NCI-H1092 (cell line): ENCODE data around the gene MYO1F.
"Not testable (repeated sequence)": the region's sequence is repeated elsewhere in the genome, so short reads cannot be mapped to it uniquely, and the experiment has no call there.

Experiments used
- DNase-seq: peaks from one replicate; lab custom pipeline; 2025; lab: John Stamatoyannopoulos, UW

Gene MYO1F

DNA sequence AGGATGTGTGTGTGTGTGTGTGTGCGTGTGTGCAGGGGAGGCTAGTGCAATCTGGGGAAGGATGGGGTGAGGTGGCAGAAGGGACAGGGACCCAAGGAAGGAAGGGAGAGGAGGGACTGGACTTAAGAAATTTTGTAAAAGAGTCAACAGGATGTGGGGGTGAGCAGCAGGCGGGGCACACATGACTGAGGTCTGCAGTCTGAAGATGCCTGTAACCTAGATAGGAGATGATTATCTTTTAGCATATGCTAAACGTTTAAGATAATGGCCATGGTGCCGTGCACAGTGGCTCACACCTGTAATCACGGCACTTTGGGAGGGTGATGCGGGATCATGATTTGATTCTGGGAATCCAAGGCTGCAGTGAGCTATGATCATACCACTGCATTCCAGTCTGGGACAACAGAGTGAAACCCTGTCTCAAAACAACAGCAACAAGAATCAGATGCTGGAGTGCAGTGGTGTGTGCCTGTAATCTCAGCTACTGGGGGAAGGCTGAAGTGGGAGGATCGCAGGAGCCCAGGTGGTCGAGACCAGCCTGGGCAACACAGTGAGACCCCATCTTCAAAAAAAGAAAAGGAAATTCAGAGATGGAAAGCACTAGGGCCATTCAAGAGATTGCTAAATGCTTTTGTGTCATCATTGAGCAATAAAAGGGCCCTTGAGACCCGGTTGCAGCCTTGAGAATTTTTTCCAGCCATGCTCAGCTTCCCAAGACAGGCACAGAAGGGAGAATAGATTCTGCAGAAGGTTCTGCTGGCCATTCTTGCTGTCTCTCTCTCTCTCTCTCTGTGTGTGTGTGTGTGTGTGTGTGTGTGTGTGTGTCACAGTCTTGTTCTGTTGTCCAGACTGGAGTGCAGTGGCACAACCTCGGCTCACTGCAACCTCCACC lies 59.4 kb downstream of the MYO1F start:
- DNase-seq = no peak

DNA sequence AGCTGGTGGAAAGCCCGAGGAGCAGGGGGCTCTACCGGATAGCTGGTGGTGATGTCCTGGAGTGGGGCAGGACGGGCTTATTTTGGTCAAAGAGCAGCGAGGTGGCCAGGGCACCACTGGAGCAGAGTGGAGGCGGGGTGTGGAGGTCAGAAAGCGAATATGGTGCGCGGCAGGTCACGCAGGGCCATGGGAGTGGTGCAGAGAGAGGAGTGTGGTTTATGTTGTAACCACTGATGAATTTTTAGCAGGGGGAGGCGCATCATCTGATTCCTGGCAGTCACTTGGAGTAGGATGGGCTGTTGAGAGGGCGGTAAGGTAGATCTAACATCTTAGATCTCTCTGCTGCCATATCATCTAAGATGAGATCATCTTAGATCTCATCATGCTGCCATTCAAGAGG lies 61.9 kb downstream of the MYO1F start:
- no peak for DNase-seq

DNA sequence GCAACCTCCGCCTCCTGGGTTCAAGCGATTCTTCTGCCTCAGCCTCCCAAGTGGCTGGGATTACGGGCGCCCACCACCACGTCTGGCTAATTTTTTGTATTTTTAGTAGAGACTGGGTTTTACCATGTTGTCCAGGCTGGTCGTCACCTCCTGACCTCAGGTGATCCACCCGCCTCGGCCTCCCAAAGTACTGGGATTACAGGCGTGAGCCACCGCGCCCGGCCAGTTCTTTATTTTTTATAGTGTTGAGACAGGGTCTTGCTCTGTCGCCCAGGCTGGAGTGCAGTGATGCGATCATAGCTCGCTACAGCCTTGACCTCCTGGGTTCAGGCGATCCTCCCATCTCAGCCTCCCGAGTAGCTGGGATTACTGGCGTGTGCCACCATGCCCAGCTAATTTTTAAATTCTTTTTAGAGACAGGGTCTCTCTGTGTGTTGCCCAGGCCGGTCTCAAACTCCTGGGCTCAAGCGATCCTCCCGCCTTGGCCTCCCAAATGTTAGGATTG lies 62.7 kb downstream of the MYO1F start:
- DNase-seq = not testable (repeated sequence)

DNA sequence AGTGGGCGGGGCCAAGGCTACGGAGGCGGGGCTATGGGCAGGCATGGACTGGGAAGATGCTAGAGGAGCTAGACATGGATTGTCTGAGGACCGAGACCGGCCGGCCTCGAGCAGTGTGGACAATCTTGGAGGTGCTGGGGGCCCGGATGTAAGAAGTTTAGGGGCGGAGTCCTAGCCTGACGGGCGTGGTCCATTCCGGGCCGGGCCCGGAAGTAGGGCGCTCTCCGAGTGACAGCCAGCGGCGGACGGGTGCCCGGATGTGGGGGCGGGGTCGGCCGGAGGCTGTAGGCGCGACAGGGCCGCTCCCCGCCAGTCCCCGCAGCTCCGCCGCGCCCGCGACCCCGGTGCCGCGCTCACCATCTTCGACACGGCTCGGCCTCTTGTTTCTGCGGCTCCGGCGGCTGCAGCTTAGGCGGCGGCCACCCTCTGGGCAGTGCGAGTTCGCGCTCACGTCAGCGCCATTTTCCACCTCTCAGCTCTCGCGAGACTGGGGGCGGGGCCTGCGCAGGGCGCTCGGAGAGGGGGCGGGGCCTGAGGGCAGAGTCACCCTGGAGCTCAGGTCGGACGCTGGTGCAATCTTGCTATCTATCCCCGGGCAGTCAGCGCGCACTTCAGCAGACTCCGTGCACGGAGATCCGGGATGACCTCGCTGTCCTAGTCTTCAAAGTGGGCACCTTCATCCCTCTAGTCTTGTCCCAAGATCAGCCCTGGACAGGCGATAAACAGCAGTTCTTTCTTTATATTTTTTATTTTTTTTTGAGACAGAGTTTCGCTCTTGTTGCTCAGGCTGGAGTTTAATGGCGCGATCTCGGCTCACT lies 63.3 kb downstream of the MYO1F start, which contains the start of gene ZNF414:
ZNF414 (minus strand) TSS at position 481 of the 818 bp plus-strand sequence; CDS start at position 360, 121 bp downstream.
- peak; percentile 91 for DNase-seq

DNA sequence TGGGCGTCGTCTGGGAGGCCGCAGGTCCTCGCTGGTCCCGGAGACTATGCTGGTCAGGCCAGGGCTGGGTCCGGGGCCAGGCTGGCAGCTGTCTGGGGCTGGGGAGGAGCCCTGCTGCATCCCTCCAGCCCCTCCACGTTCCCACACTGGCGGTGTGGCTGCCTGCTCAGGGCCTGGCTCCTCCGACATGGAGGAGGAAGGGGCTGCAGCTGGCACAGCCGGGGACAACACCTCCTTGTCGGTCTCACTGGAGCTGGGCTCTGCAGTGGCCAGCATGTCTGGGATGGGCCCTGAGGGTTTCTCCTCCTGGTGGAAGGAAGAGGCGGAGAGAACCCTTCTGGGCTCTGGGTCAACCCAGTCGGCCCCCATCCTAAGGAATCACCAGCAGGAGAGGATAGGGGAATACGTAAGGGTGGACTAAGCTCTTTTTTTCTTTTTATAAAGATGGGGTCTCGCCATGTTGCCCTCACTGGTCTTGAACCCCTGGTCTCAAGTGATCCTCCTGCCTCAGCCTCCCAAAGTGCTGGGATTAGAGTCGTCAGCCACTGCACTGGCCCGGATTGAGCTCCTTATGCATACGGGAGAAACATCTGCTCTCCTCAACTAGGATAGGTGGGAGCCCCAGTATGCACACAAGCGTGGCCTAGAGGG lies 64.1 kb downstream of the MYO1F start:
- DNase-seq = no peak

DNA sequence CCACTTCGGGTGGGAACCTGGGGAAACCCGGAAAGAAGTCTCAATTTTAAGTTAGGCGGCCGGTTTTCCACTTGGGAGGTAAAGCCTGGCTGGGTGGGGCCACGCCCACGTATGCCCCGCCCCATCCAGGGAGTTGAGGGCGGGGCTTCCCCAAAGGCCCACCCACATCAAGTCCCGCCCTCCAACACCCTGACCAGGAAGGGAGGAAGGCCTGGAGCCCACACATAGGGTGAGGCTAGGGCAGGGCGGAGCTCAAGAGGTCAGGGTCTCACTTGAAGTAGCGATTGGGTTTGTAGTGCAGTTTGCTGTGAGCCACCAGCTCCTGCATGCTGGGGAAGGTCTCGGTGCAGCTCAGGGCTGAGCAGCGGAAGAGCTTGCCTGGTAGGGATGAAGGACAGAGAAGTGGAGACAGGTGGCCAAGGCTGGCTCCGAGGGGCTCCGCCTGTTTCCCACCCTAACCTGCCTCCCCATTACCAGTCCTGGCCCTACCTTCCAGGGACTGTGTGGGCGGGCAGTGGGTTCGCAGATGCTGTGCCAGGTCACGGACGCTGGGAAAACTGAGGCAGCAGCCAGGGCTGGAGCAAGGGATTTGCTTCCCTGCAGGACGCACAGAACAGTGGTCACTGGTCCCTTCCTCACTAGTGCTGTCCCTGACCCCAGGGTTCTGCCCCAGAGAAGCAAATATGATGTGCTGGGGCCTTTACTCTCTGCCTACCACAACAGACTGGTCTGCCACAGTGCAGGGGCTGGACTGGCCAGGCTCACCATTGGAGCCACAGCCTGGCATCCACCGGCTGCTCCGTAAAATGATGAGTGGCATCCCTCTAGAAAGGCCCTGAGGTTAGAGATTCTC lies 64.9 kb downstream of the MYO1F start:
- no peak for DNase-seq

DNA sequence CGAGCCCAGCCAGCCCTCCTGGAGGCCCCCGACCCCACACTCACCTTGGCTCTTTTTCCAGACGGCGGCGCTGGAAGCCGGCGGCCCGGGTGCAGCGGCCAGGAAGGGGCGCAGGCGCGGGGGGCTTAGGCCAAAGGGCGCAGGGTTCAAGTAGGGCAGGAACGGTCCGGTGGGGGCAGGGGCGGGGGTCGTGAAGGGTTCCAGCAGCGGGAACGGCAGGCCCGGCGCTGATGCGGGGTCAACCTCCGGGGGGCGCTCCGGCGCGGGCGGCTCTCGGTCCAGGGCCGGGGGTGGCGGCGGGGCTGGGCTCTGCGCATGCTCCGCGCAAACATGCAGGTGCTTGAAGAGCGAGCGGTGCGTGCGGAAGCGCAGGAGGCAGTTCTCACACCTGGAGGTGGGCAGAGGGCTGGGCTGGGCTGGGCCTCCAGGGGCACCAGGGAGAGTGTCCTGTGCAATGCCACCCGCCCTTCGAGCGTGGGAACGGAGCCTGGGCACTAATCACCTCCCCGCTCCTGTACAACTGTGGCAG lies 65.6 kb downstream of the MYO1F start:
- DNase-seq = no peak

DNA sequence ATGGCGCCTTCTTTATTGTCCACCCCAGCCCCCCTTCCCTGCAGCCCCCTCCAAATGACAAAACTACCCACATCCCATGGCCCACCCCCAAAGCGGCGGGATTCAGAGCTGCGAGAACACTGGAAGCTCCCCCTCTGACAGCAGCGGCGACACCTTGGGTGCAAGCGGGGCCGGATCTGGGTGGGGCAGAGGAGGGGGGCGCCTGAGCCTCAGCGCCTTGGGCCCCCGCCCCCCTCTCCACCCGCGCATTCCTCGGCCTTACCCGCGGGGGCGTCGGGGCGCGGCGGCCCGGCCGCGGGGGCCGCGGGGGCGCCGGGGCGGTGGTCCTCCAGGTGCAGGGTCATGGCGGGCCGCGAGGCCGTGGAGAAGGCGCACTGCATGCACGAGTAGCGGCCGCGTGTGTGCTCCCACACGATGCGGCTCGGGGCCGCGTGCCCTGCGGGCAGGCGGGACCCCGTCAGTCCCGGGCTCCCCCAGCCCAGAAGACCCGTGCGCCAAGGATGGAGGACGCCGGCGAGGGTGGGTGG lies 66.6 kb downstream of the MYO1F start:
- no peak for DNase-seq

DNA sequence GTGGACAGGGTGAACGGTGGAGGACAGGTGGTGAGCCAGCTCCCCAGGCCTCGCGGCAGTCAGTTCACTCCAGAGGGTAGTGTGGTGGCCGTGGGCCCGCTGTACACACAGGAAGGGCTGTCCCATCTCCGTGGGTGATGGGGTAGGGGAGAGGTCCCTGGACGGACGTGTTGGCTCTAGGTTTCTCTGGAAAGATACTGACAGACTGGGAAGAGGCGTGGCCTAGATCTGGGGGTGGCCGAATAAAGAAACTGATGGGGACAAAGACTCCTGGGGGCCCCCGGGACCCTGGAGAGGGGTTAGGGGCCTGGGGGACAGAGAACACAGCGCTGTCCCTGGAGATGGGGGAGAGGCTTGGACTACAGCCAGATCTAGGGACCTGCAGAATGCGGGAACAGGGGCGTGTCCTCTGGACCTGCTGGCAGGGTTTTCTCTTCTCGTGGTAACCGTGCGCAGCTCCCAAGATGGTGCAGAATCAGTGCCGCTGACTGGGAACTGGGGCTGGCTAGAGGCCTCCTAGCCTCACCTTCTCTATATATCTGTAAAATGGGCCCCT lies 70.8 kb downstream of the MYO1F start:
- peak; percentile 18 for DNase-seq

DNA sequence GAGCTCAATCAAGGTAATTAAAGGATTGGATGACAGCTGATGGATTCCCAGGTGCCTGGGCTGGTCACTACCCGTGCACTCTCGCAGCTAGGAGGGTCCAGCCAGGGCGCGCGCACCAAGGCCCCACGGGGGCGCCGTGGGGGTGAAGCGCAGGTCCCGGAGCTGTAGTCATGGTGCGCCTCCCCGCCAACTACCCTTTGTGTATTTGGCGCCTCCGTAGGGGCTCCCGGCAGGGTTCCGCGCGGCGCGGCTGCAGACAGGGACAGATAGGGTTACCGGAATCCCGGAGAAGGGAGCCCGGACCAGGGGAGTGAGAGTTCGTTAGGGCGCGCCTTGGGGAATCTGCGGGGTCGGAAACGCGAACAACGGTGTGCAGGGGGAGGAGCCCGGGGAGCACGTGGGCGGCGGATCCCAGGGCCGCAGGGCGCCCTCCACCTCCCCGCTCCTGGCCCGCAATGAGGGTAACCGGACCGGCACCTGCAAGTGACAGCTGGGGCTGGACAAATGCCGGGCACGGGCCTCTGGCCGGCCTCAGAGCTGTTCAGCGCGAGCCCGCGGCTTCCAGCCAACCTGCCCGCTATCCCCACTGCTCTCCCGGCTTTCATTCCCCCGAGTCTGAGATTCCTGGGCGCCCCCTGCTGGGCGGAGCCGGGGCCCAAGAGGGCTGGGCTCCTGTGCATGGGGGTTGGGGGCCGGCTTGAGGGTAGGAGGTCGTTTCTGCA lies 71.4 kb downstream of the MYO1F start:
- peak; percentile 67 for DNase-seq

DNA sequence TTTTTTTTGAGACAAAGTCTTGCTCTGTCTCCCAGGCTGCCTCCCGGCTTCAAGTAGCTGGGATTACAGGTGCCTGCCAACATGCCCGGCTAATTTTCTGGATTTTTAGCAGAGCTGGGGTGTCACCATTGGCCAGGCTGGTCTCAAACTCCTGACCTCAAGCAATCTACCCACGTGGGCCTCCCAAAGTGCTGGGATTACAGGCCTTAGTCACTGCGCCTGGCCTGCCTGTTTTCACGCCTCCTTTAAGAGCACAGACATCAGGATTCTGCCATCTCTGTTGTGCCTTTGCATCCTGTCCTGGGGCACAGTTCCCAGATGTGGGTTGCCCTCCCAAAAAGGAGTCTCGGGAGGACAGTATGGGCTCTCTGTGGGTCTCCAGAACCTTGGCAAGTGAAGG lies 72.3 kb downstream of the MYO1F start:
- DNase-seq = no peak

DNA sequence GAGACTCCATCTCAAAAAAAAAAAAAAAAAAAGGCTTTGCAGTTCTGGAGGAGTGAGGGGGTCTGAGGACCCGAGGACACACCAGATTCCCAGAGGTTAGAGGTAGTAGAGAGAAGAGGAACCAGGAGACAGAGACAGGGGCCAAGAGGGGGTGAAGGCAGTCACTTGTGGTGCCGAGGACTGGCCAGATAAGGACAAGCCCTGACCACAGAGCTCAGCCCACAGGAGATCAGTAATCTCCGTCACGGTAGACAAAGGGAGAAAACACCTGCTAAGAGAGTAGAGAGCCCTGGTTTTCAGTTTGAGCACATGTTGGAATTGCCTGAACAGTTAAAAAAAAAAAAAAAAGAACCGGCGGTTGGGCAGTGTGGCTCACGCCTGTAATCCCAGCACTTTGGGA lies 73.1 kb downstream of the MYO1F start:
- no peak for DNase-seq

DNA sequence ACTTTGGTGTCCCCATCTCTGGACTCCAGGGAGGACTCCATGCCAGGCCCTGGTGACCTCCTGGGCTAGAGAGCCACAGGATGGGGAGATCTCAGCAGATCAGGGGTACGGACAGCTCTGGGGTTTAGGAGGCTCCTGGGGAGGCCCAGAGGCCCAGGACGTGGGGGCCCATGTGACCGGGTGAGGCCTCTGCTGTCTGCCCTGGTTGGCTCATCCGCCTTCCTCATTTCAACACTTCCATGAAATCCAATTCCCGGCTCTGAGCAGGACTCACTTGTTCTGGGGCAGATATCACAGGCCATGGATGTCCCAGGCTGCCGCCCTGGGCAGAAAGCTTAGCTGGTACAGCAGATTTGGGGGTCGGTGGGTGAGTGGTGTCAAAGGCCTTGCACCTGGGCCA lies 73.7 kb downstream of the MYO1F start:
- no peak for DNase-seq

DNA sequence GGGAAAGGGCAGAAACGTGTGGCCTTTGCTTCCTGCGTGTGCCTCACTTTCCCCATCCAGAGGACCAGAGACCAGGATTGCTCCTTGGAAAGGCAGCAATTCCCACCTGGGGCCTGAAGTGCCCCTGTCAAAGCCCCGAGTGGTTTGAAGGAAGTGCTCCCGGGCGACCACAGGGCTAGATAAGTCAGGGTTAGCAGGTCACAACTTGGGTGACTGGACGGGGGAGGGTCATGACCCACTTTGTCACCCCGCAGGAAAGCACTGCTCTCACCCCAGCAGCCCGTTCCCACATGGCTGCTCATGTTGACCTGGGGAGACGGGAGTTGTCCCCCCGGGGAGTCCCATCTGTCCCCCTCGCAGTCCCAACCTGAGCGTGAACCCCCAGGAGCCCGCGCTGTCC lies 75.3 kb downstream of the MYO1F start:
- DNase-seq = no peak

DNA sequence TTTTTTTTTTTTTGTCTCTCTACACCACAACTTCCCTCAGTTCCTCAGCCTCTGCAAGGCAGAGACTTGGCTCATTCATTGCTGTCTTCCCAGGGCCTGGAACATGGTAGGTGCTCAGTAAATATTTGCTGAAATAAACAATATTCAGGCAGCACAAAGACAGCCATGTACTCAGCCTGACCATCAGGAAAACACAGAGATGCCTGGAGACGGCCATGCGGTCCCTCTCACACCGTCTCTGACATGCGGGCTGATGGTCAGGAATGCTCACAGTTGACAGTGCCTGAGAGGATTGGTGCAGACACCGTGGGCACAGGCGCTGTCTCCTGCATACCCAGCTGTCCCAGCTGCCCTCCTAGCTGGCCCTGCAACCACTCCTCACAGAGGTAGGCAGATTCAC lies 75.7 kb downstream of the MYO1F start:
- no peak for DNase-seq

DNA sequence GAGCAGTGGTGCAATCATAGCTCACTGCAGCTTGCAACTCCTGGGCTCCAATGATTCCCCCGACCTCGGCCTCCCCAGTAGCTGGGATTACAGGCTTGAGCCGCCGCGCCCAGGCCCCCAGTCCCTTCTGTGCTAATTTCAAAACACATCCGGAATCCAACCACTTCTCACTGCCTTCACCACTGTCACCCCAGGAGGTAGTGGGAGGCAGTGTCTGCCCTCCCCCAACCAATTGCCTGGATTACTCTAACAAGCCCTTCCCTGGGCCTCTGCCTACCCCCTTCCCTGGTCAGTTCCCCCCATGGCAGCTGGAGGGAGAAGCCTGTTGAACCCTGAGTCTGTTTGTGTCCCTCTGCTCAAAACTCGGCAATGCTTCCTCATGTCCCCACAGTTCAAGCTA lies 77.1 kb downstream of the MYO1F start:
- no peak for DNase-seq

DNA sequence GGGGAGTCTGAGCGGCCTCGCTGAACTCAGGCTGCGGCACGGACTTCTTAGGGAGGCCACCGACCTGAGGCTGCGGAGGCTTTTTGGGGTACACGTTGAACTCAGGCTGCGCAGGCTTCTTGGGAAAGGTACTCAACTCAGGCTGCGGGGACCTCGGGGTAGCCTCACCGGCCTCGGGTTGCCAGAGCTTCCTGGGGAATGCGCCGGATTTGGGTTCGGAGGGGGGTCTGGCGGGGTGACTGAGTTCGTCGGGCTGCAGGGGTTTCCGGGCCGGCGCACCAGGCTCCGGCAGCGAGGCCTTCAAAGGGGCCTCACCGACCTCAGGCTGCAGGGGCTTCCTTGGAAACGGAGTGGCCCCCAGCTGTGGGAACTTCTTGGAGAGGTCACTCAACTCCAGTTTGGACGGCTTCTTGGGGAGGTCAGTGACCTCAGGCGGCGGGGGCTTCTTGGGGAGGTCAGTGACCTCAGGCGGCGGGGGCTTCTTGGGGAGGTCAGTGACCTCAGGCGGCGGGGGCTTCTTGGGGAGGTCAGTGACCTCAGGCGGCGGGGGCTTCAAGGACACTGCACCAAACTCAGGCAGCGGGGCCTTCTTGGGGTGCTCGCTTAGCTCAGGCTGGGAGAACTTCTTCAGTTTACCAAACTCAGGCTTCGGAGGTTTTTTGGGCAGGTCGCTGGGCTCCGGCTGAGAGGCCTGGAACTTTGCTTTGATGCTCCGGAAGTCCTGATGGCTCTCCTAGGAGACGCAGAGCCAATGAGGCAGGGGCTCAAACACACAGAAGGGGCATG lies 78.0 kb downstream of the MYO1F start:
- DNase-seq = no peak

DNA sequence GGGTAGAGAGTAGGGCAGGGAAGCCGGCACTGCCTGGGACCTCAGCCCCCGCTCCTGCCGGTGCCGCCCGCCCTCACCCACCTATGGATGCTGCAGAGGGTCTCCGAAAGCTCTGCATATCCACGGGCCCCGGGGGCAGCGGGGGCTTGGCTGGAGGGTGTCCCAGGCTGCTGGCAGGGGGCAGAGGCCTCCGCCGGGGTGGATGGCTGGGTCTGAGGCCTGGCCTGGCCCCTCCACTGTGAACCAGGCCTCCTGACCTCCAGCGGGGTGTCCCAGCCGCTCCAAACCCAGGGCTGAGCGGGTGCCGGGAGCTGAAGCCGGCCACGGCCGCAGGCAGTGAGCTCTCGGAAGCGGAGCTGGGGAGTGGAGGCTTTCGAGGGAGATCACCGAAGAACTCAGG lies 78.9 kb downstream of the MYO1F start:
- DNase-seq = no peak

DNA sequence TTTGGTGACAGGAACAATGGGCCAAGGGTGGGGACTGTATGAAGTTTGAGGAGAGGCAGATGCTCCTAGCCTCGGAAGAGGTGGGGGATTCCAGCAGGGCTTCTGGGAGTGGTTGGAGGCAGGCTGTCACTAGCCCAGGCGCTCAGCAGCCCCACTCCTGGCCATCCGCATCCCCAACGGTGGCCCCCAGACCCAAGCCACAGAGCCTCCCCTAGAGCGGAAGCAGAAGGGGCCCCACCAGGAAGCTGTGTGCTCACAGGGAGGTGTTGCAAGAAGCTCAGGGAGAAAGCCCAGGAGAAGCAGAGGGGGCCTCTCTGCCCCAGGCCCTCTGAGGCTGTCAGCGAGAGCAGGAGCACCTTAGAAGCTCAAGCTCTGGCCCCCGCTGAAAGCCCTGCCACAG lies 83.1 kb downstream of the MYO1F start:
- no peak for DNase-seq
